GM12874 (cell line): ENCODE measurements around the gene TTC7B.

Experiments used
- TF ChIP-seq, protein P1 (sequence below): IDR thresholded peaks from 2 replicates; pipeline ENCODE4 v1.5.1; 2011; ENCODE audit warnings: low read depth, mild to moderate bottlenecking, control low read depth, low read length, moderate library complexity; ENCODE audit not compliant: insufficient read depth

Gene TTC7B

DNA sequence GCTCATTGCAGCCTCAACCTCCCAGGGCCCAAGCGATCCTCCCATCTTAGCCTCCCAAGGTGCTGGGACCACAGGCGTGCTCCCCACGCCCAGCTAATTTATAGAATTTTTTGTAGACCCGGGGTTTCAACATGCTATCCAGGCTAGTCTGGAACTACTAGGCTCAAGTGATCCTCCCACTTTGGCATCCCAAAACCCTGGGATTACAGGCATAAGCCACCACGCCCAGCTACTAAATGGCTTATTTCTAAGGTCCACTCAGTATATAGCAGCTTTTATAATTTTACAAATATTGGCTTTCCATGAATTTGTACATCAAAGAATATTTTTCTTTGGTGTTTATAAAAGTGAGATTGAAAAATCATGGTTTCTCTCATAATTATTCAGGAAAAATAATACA is 167.8 kb downstream of the TTC7B start:
- TF ChIP-seq, protein P1, sequence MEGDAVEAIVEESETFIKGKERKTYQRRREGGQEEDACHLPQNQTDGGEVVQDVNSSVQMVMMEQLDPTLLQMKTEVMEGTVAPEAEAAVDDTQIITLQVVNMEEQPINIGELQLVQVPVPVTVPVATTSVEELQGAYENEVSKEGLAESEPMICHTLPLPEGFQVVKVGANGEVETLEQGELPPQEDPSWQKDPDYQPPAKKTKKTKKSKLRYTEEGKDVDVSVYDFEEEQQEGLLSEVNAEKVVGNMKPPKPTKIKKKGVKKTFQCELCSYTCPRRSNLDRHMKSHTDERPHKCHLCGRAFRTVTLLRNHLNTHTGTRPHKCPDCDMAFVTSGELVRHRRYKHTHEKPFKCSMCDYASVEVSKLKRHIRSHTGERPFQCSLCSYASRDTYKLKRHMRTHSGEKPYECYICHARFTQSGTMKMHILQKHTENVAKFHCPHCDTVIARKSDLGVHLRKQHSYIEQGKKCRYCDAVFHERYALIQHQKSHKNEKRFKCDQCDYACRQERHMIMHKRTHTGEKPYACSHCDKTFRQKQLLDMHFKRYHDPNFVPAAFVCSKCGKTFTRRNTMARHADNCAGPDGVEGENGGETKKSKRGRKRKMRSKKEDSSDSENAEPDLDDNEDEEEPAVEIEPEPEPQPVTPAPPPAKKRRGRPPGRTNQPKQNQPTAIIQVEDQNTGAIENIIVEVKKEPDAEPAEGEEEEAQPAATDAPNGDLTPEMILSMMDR: no peak

DNA sequence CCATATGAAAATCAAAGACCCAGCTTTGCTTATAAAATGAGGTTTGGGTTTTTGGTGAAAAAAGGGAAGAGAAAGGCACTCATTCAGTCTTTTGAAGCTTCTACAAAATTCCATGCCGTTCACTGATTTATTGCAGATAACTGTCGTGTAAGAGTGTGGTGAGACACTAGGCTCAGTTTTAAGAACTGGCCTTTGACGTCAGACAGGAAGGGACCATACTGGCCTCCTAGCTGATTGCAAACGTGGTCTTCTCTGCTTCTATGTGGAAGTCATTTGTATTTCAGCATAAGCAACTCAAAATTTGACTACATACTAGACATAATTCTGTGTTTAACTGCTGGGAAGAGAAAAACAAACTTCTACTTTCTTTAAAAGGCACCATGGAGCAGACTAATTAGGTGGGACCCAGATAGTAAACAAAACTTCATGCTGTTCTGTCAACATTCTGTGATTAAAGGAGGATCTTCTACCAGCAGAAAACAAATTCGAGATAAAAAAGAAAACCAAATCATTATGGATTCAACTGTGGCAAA is 168.7 kb downstream of the TTC7B start:
- TF ChIP-seq, protein P1: no peak

DNA sequence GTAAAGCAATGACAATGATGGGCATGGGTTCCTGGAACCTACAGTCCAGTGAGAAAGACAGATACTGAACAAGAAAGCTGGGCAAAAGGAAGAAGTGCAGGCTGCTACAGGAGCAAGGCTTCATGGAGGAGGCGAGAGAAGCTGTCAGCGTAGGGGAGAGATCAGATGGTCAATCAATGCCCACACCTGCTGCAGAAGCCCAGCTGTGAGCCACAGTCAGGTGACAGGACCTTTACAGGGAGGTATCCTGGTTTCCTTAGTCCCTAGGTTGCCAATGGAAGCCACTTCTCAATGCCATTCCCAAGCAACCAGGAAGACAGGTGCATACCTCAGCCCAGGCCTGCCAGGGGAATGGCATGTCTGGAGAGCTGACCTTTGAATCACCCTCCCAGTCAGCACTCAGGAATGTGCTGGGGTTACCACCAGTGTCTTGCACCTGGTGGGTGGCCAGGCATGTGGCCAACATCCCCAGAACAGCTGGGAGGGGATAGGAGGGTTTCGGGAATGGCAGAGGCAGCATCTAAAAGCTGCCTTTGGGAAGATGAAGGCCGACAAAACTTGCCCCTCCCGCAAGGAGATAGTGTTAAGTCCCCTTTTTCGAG is 170.3 kb downstream of the TTC7B start:
- TF ChIP-seq, protein P1: no peak

DNA sequence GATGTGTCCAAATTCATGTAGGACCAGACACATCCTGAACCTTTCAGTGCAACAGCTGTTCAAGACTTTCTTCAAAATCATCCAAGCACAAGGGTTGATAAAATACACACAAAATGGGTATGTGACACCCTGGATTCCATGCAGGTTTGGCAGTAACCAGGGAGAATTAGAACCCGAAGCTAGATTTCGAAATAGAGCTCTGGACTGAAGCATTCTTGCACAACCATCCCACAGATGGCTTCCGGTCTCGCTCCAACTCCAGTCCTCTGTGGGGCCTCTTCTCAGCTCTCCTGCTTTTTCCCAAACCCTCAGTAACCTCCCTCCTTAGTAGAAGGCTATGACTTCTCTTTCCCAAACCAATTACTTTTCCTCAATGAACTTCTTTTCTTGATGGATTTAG is 171.3 kb downstream of the TTC7B start:
- TF ChIP-seq, protein P1: no peak

DNA sequence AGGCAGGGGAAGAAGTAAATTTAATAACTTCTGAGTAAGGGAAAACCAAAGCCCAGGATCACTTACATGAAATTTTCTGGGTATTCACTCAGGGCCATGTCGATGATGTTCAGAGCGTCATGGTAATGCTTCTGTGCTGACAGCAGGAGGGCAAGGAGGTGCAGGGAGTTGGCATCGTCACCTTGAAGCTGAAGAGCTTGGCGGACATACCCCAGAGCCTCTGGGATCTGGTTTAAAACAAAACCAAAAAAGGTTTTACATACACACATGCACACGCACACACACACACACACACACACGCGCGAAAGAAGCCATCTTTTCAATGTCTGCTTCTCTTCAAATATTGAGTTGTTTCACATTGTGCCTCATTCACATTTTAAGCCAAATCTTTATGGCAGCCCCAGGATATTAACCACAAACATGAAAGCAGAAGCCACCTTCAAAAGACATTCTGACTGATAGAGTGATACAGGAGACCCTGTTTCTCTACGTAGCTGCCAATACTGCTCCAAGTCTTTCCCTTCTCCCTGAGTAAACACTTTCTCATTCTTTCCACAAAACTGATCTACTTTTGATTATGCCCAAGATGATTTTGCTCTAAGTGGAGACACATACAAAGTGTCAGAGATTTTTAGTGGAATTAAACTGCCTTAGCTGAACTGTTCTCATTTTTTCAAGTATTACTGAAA is 172.1 kb downstream of the TTC7B start:
- TF ChIP-seq, protein P1: no peak

DNA sequence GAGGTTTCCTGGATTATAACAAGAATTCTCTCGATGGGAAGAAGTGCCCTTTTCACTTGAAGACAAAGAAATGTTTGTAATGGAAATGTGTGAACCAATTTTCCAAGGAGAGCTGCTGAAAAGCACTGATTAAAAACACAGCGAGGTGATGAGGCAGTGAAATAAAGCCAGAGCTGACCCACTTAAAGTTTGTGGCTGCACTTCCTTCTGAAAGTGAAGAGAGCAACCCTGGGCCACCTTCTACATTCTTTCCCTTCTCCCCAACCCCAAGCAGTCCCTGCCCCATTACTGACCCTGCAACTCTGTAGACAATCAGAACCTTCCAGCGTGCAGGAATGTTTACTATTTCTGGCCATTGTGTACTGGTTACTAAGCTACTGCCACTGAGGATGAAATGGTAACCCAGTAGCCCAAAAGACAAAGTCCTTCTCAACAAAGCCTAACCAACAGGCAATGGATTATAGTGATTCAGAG is 173.9 kb downstream of the TTC7B start:
- TF ChIP-seq, protein P1: no peak

DNA sequence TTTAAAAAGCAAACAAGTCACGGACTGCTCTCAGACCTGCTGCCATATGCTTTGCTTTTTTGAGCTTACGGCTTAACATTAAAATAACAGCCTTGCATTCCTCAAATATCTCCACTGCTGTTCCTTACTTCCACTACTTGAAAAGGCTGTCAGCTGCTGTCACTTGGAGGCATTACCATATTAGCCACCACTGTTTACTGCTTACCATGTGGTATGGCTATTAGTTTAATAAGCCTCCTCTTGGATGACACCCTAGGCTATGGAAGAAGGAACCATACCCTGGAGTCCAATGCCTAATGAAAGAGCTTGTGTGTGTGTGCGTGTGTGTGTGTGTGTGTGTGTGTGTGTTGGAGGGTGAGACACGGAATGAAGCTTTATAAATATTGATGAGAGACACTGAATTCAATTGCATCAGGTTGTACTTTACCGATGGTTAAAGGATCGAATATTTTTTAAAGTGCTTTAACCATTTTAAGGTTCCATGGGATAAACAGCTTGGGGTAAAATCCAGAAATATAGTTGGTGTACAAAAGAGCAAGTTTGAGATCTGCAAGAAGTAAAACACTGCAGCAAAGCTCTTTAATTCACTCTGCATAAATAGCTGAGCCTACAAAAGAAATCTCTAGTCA is 174.5 kb downstream of the TTC7B start:
- TF ChIP-seq, protein P1: no peak
